K562 (cell line): Measurements from ENCODE around the gene SLC25A26. TPM values are rescaled to one million over a fixed set of nuclear protein-coding genes. Genes with fewer than 3 reads are reported as not detected.

ENCODE experiments used
- ATAC-seq: fragments of 200-7000 bp; cut with Tn5 transposase; 3 replicates; pipeline ENCODE4 v1.9.1; 2020; ENCODE audit warnings: moderate library complexity
- BruUV-seq: library from RNA; stranded (reverse); fragments of 400-500 nt; replicated peaks from 2 replicates; lab custom pipeline; 2021; lab: Mats Ljungman, UMichigan
- CTCF ChIA-PET: fragments of 300-600 bp; formaldehyde crosslinking; extraction: SDS; loops from one replicate; lab custom pipeline; 2021; ENCODE audit warnings: low intra/inter-chr PET ratio; lab: Yijun Ruan, JAX
- POLR2A ChIA-PET: fragments of 300-600, 350-650 bp; sonication (Branson Sonifier 250); formaldehyde crosslinking; extraction: SDS; loops from one replicate; lab custom pipeline; 2021; ENCODE audit warnings: antibody characterized with exemption, inconsistent platforms; lab: Yijun Ruan, JAX
- DNase-seq, 4 experiments: peaks; one replicate each; pipeline versions ENCODE4 v3.0.0 to v3.0.0-alpha.2; 2011 to 2018; ENCODE audit warnings: low spot score in 3 of 4, mixed read lengths in 3 of 4; ENCODE audit errors: extremely low read depth in 1 of 4
- FAIRE-seq: peaks from 2 replicates; lab custom pipeline; 2011; peaks lifted over from hg19 to GRCh38; lab: Jason Lieb, UNC
- H2AFZ ChIP-seq: 2 replicates; pipeline ENCODE4 v1.6.0; 2011; ENCODE audit warnings: low read depth, low read length, control low read depth, inconsistent platforms
- H3K27ac ChIP-seq: fragments of 200-600 bp; 3 replicates; pipeline ENCODE4 v1.8.0; 2011; ENCODE audit warnings: low read depth, mild to moderate bottlenecking, control low read depth, inconsistent platforms, low read length, moderate library complexity, mixed read lengths; ENCODE audit errors: extremely low read depth
- H3K27me3 ChIP-seq, 2 experiments: fragments of 300-600 bp in 1 of 2; 2 replicates in 1 of 2; 3 replicates in 1 of 2; pipeline versions ENCODE4 v1.6.0 to v1.8.0; 2011; ENCODE audit warnings: inconsistent platforms in 2 of 2, low read length in 2 of 2, mild to moderate bottlenecking in 1 of 2, mixed read lengths in 1 of 2, moderate library complexity in 1 of 2; ENCODE audit not compliant: control insufficient read depth in 2 of 2, insufficient read depth in 2 of 2
- H3K36me3 ChIP-seq: fragments of 300-600 bp; 3 replicates; pipeline ENCODE4 v1.8.0; 2011; ENCODE audit warnings: mild to moderate bottlenecking, low read length, inconsistent platforms; ENCODE audit not compliant: control insufficient read depth, insufficient read depth
- H3K4me1 ChIP-seq, 2 experiments: fragments of 200-600 bp in 1 of 2; replicated peaks in 1 of 2; 2 replicates in 1 of 2; 3 replicates in 1 of 2; pipeline versions ENCODE4 v1.5.1 to v1.8.0; 2011; ENCODE audit warnings: inconsistent platforms in 2 of 2, low read length in 2 of 2, mild to moderate bottlenecking in 1 of 2, mixed read lengths in 1 of 2, moderate library complexity in 1 of 2; ENCODE audit not compliant: control insufficient read depth in 2 of 2, insufficient read depth in 2 of 2
- H3K4me2 ChIP-seq: 2 replicates; pipeline ENCODE4 v1.6.1; 2011; ENCODE audit warnings: low read length, control low read depth, inconsistent platforms, mixed read lengths; ENCODE audit not compliant: insufficient read depth
- H3K4me3 ChIP-seq: fragments of 200-600 bp; sonication (generic), shearing (Covaris generic); 2 replicates; pipeline ENCODE4 v1.5.1; 2016; ENCODE audit warnings: control low read depth, inconsistent platforms
- H3K79me2 ChIP-seq: fragments of 200-600 bp; 3 replicates; pipeline ENCODE4 v1.8.0; 2011; ENCODE audit warnings: low read length, inconsistent platforms; ENCODE audit not compliant: control insufficient read depth, insufficient read depth
- H3K9ac ChIP-seq, 2 experiments: 2 replicates each; pipeline versions ENCODE4 v1.6.0 to v1.6.1; 2011; ENCODE audit warnings: low read depth in 2 of 2, low read length in 2 of 2, control low read depth in 1 of 2, inconsistent platforms in 1 of 2, mild to moderate bottlenecking in 1 of 2, mixed read lengths in 1 of 2; ENCODE audit not compliant: insufficient read depth in 1 of 2
- H3K9me1 ChIP-seq: one replicate; pipeline ENCODE4 v1.6.0; 2011; ENCODE audit warnings: inconsistent platforms, mild to moderate bottlenecking, low read length, moderate library complexity; ENCODE audit not compliant: control insufficient read depth, insufficient read depth
- H3K9me3 ChIP-seq: replicated peaks from 2 replicates; pipeline ENCODE4 v1.5.1; 2011; ENCODE audit warnings: low read depth, low read length, inconsistent platforms; ENCODE audit not compliant: control insufficient read depth, insufficient read depth
- H4K20me1 ChIP-seq: replicated peaks from 2 replicates; pipeline ENCODE4 v1.6.1; 2011; ENCODE audit warnings: low read length, inconsistent platforms, mixed read lengths; ENCODE audit not compliant: control insufficient read depth, insufficient read depth
- ATF3 ChIP-seq, 2 experiments: fragments of 450-650 bp in 1 of 2; sonication (generic) in 1 of 2; formaldehyde crosslinking in 1 of 2; IDR thresholded peaks in 1 of 2; conservative IDR thresholded peaks in 1 of 2; 2 replicates each; pipeline versions ENCODE4 v1.6.1 to v1.8.1; 2016 to 2023; ENCODE audit warnings: mild to moderate bottlenecking in 2 of 2, moderate library complexity in 2 of 2, inconsistent platforms in 1 of 2, missing genetic modification reagents in 1 of 2
- CBFA2T2 ChIP-seq: fragments of 450-650 bp; conservative IDR thresholded peaks from 2 replicates; pipeline ENCODE4 v1.6.1; 2017; ENCODE audit warnings: mild to moderate bottlenecking
- SRSF3 ChIP-seq: fragments of 200-400 bp; formaldehyde crosslinking; IDR thresholded peaks from 2 replicates; pipeline ENCODE4 v1.6.1; 2016; ENCODE audit warnings: mild to moderate bottlenecking, low read length, moderate library complexity; ENCODE audit not compliant: insufficient read depth
- USF1 ChIP-seq: sonication (generic); formaldehyde crosslinking; IDR thresholded peaks from 2 replicates; pipeline ENCODE4 v1.9.0; 2022; ENCODE audit warnings: mild to moderate bottlenecking, missing genetic modification reagents
- ZBED1 ChIP-seq: IDR thresholded peaks from 2 replicates; pipeline ENCODE4 v1.6.1; 2014
- ZBTB43 ChIP-seq: sonication (generic); formaldehyde crosslinking; IDR thresholded peaks from 2 replicates; pipeline ENCODE4 v1.8.0; 2023; ENCODE audit warnings: mild to moderate bottlenecking, missing genetic modification reagents
- ZNF436 ChIP-seq: fragments of 250-450, 450-650 bp; sonication (Bioruptor Pico); formaldehyde crosslinking; IDR thresholded peaks from 2 replicates; pipeline ENCODE4 v1.7.0; 2020; ENCODE audit warnings: mild to moderate bottlenecking
- WGBS: fragments of 100-300 bp; shearing (Covaris generic); methylation state at CpG from one replicate; pipeline ENCODE4 v1.1.6; 2016; ENCODE audit warnings: low coverage, mixed read lengths; ENCODE audit not compliant: insufficient coverage; ENCODE audit errors: missing lambda C conversion rate; 5-methylcytosine and 5-hydroxymethylcytosine counted together
- in situ Hi-C: fragments of 300-500 bp; cut with MboI; formaldehyde crosslinking; loops from 4 replicates; pipeline ENCODE4 v1.15.0; 2018; ENCODE audit warnings: inconsistent platforms, mixed read lengths
- intact Hi-C: fragments of 100-400 bp; cut with micrococcal nuclease; formaldehyde crosslinking; loops from 2 replicates; pipeline ENCODE4 v1.14.2; 2022
- polyA plus RNA-seq, 8 experiments: library from polyadenylated mRNA; depleted of rRNA in 4 of 8; stranded (reverse) in 5 of 8; unstranded in 3 of 8; fragments of >200 nt; fragmentation: Nextera tagmentation in 2 of 8; fragmentation: Illumina TruSeq in 1 of 8; extraction: Ambion mirVana in 2 of 8; extraction: Trizol in 1 of 8; gene quantifications; 2 replicates each; pipeline versions ENCODE4 v1.2.1 to v1.2.3, GENCODE V29; 2011 to 2014; ENCODE audit warnings: inconsistent platforms in 1 of 8, missing spikeins in 1 of 8
- total RNA-seq, 7 experiments: library from RNA; depleted of rRNA in 6 of 7; stranded (reverse); fragments of >200 nt in 6 of 7; fragmentation: Illumina TruSeq in 2 of 7; extraction: Trizol in 2 of 7; gene quantifications; 2 replicates each; pipeline versions ENCODE4 v1.2.1 to v1.2.3, GENCODE V29; 2011 to 2021; ENCODE audit warnings: low replicate concordance in 1 of 7

The SLC25A26 gene
- total and polyA plus RNA-seq, 9 of the 15 experiments (the other 6 are each of a cell fraction or from before 2014, with no cell fraction given): 7.2 to 29.1 (median 12.6) TPM

GRCh38 chr3:66386011-66386924, 165.5 kb downstream of the SLC25A26 start (continued):
- TF ChIP-seq CBFA2T2 (no peak), ZNF436 (CRISPR knock-in tag) (no peak)

- ATAC-seq (no peak), FAIRE-seq (no peak), DNase-seq (no peak)
- ChIA-PET CTCF (no interaction called here), POLR2A (no interaction called here)
- Histone ChIP-seq H3K79me2 (no peaks in the 10 kb centered on the region), H3K9me3 (no peaks in the 10 kb centered on the region), H3K4me1 (no peaks in the 10 kb centered on the region), H3K27ac (no peak overlapping the region), H2AFZ (no peak overlapping the region), H3K27me3 (no peaks in the 10 kb centered on the region), H3K9me1 (no peaks in the 10 kb centered on the region), H4K20me1 (no peaks in the 10 kb centered on the region), H3K4me2 (no peak overlapping the region), H3K36me3 (no peaks in the 10 kb centered on the region), H3K9ac (no peak overlapping the region), H3K4me3 (no peak overlapping the region)
- intact Hi-C loops (no loop called here), in situ Hi-C loops (no loop called here)
- WGBS: 51% methylated on average over 5 of the region's 7 CpGs
- no peak for TF ChIP-seq ZBTB43 (CRISPR knock-in tag)
- TF ChIP-seq ATF3 (IDR thresholded peaks at IDR 0.05): no peak
- TF ChIP-seq ATF3 (CRISPR knock-in tag; conservative IDR thresholded peaks at IDR 0.05): no peak
- TF ChIP-seq USF1 (CRISPR knock-in tag): no peak
- no peak for TF ChIP-seq SRSF3
- no peak for TF ChIP-seq ZBED1
- no TSS peak for BruUV-seq
Measured at GRCh38 chr3:66386925-66387650, 166.3 kb downstream of the SLC25A26 start.
